Prostate gland (tissue), 2 donors: ENCODE measurements around the gene LRRC59. TPM values are rescaled to one million over a fixed set of nuclear protein-coding genes. Genes with fewer than 3 reads are reported as not detected.
A peak's percentile ranks its signal among the peaks of the same experiment; 100 is the strongest.
"Not testable (repeated sequence)": the region's sequence is repeated elsewhere in the genome, so short reads cannot be mapped to it uniquely, and the experiment has no call there.

Experiments
- DNase-seq: peaks from one replicate; pipeline ENCODE4 v3.0.0-alpha.2; 2019; ENCODE audit warnings: low spot score
- H3K27ac ChIP-seq, 2 donors: fragments of 200-600 bp; sonication (generic); 2 replicates each; pipeline ENCODE4 v1.5.1; 2017 to 2019
- H3K27me3 ChIP-seq: fragments of 200-600 bp; sonication (generic); replicated peaks from 2 replicates; pipeline ENCODE4 v1.5.1; 2019; ENCODE audit not compliant: insufficient read depth
- H3K36me3 ChIP-seq, 2 donors: fragments of 200-600 bp; sonication (generic); 1 replicate in 1 of 2; 2 replicates in 1 of 2; pipeline versions ENCODE4 v1.5.1 to v1.8.1; 2017 to 2019
- H3K4me1 ChIP-seq: fragments of 200-600 bp; sonication (generic); replicated peaks from 2 replicates; pipeline ENCODE4 v1.5.1; 2019
- H3K4me3 ChIP-seq, 2 donors: fragments of 200-600 bp; sonication (generic); 2 replicates each; pipeline ENCODE4 v1.5.1; 2017 to 2019
- H3K9me3 ChIP-seq: fragments of 200-600 bp; sonication (generic); 2 replicates; pipeline ENCODE4 v1.5.1; 2017
- POLR2A ChIP-seq: fragments of 450-650 bp; IDR thresholded peaks from one replicate; pipeline ENCODE4 v1.6.1; 2016; ENCODE audit warnings: antibody characterized with exemption, mild to moderate bottlenecking
- POLR2AphosphoS5 ChIP-seq: sonication (generic); formaldehyde crosslinking; IDR thresholded peaks from one replicate; pipeline ENCODE4 v1.6.1; 2017; ENCODE audit warnings: antibody characterized with exemption
- WGBS: methylation state at CpG from one replicate; pipeline ENCODE4 v1.1.5; 2018; 5-methylcytosine and 5-hydroxymethylcytosine counted together
- intact Hi-C: fragments of 100-400 bp; cut with DNase I; formaldehyde crosslinking; loops from one replicate; pipeline ENCODE4 v1.14.2; 2022
- total RNA-seq, 2 donors: library from RNA; depleted of rRNA; stranded (reverse); fragments of >200 nt; gene quantifications; one replicate each; pipeline ENCODE4 v1.1.0, GENCODE V29; 2016
- TF ChIP-seq, protein P1 (sequence below), 4 experiments: fragments of 200-600 bp in 2 of 4; fragments of 450-650 bp in 2 of 4; sonication (generic) in 2 of 4; IDR thresholded peaks; 1 replicate in 3 of 4; 2 replicates in 1 of 4; pipeline ENCODE4 v1.5.1; 2016 to 2019; ENCODE audit warnings: antibody characterized with exemption in 4 of 4, mild to moderate bottlenecking in 2 of 4, moderate library complexity in 2 of 4

Gene LRRC59
- total RNA-seq, 2 donors from 2014 or later: 67.6 to 76.6 TPM

DNA sequence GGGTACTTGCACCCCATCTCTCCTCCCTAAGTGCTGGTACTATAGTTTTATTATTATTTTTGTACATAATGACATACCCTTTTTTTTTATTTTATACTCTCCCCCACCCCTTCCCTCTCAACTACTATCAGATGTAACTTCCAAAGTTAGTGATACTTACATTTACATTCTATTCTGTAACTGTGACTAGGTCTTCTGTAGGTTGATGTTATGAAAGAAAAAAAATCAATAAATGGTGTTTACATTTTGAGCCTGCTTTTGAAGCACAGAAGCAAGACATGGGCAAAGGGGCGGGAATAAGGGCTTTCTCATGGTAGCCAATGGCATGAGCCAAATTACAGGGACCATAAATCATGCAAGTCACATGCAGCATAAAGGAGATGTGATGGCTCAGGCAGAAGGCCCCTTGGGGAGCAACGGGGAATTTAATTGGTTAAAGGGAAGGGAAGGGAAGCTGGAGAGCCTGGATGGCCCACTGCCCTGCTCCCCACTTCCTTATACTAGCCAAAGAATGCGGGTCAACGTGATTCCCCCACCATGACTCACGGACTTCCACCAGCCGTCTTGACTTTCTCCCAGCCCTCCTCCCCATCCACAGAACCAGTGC is 26.3 kb upstream of the LRRC59 start:
- Histone ChIP-seq H3K27me3 (no peaks in the 10 kb centered on the region), H3K4me1 (peaks cover 7% of the 10 kb centered on the region), H3K4me3 (no peak overlapping the region), H3K36me3 (no peaks in the 10 kb centered on the region), H3K27ac (peak overlapping the region in 1 of 2 donors; percentile 81), H3K9me3 (no peaks in the 10 kb centered on the region)
- intact Hi-C loops: no loop called here
- TF ChIP-seq POLR2AphosphoS5: peak; percentile 75
- TF ChIP-seq POLR2A: no peak
- DNase-seq: peak; percentile 66
- WGBS: 28% methylated on average over 6 of the region's 6 CpGs

DNA sequence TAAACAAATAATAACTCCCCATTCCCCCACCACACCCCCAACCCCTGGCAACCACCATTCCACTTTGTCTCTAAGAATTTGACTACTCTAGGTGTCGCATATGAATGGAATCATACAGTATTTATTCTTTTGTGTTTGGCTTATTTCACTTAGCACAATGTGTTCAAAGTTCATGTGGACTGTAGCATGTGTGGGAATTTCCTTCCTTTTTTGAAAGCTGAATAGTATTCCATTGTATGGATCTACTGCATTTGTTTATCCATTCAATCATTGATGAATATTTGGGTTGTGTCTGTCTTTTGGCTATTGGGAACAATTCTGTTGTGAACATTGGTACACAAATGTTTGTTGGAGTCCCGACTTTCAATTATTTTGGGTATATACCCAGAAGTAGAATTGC is 25.4 kb upstream of the LRRC59 start:
- peaks cover 4% of the 10 kb centered on the region for H3K4me1 ChIP-seq
- no peaks in the 10 kb centered on the region for H3K36me3 ChIP-seq
- intact Hi-C loops: no loop called here
- DNase-seq: no peak
- TF ChIP-seq POLR2AphosphoS5 (no peak), POLR2A (no peak)
- TF ChIP-seq, protein P1, sequence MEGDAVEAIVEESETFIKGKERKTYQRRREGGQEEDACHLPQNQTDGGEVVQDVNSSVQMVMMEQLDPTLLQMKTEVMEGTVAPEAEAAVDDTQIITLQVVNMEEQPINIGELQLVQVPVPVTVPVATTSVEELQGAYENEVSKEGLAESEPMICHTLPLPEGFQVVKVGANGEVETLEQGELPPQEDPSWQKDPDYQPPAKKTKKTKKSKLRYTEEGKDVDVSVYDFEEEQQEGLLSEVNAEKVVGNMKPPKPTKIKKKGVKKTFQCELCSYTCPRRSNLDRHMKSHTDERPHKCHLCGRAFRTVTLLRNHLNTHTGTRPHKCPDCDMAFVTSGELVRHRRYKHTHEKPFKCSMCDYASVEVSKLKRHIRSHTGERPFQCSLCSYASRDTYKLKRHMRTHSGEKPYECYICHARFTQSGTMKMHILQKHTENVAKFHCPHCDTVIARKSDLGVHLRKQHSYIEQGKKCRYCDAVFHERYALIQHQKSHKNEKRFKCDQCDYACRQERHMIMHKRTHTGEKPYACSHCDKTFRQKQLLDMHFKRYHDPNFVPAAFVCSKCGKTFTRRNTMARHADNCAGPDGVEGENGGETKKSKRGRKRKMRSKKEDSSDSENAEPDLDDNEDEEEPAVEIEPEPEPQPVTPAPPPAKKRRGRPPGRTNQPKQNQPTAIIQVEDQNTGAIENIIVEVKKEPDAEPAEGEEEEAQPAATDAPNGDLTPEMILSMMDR (IDR thresholded peaks at IDR 0.05): no peak
- no peaks in the 10 kb centered on the region for H3K9me3 ChIP-seq
- no peaks in the 10 kb centered on the region for H3K27me3 ChIP-seq
- H3K27ac ChIP-seq: no peak overlapping the region
- 93% methylated on average over 2 of the region's 2 CpGs for WGBS
- no peak overlapping the region for H3K4me3 ChIP-seq

DNA sequence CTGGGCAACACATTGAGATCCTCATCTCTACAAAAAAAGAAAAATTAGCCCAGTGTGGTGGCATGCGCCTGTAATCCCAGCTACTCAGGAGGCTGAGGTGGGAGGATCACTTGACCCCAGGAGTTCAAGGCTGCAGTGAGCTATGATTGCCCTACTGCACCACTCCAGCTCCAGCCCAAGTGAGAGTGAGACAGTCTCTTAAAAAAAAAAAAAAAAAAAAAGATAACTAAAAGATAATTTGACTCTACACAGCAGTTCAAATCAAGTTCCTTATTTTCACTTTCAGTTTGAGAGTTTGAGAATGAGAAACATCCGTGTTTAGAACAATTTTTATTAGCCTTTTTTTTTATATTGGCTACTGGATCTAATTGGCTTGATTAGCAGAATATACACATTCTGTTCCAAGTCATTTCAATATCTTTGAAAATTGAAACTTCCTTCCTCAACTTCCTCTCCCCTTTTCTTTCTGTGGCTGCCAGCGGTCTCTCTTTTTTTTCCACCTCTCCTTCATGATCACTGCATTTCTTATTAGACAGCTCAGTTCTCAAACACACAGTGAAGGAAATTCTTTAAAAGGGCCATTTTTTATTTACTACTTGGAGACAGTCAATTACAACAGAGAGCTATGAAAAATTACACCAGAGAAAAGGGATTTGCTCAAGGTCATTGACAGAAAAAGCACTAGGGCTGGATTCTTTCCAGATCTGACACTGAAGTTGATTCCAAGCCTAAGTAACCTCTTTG is 24.2 kb upstream of the LRRC59 start:
- no peaks in the 10 kb centered on the region for H3K27me3 ChIP-seq
- no peaks in the 10 kb centered on the region for H3K4me1 ChIP-seq
- H3K9me3 ChIP-seq: no peaks in the 10 kb centered on the region
- H3K4me3 ChIP-seq: peak overlapping the region in 1 of 2 donors; percentile 15
- H3K27ac ChIP-seq: peak overlapping the region; percentile 47 to 70
- DNase-seq: no peak
- TF ChIP-seq POLR2A: no peak
- TF ChIP-seq, protein P1 (IDR thresholded peaks at IDR 0.05): no peak
- TF ChIP-seq POLR2AphosphoS5: no peak
- 35% methylated on average over 3 of the region's 3 CpGs for WGBS
- intact Hi-C loops: no loop called here
- H3K36me3 ChIP-seq: no peaks in the 10 kb centered on the region

DNA sequence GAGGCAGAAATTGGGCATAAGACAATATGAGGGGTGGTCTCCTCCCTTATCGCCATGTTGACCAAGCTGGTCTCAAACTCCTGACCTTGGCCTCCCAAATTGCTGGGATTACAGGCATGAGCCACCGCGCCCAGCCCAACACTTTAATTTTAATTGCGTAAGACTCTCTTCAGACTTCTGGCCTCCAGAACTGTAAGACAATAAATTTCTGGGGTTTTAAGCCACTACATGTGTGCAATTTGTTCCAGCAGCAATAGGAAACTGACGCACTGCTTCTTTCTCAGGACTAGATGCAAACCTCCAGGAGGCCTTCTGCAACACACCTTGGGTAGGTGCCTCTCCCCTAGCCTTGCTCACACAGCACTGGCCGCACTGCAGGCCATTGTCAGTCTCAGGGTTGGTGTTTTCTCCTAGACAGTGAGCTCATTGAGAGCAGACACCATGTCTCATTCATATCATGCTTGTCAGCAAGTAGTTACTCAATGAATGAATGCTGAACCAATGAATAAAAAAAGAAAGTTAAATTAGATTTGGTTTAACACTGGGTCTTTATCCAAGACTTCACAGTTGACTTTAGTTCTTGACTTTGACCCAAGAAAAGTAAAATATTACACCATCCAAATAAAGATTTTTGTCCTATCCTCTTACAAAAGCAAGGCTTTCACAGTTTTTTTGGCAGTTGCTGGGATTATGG is 23.2 kb upstream of the LRRC59 start:
- no peak for TF ChIP-seq POLR2A
- no peak for TF ChIP-seq POLR2AphosphoS5
- TF ChIP-seq, protein P1 (IDR thresholded peaks at IDR 0.05): no peak
- Histone ChIP-seq H3K4me1 (no peaks in the 10 kb centered on the region), H3K27me3 (no peaks in the 10 kb centered on the region), H3K9me3 (no peaks in the 10 kb centered on the region), H3K36me3 (no peaks in the 10 kb centered on the region), H3K4me3 (no peak overlapping the region), H3K27ac (peak overlapping the region; percentile 47 to 70)
- no peak for DNase-seq
- 91% methylated on average over 6 of the region's 6 CpGs for WGBS
- intact Hi-C loops: no loop called here

DNA sequence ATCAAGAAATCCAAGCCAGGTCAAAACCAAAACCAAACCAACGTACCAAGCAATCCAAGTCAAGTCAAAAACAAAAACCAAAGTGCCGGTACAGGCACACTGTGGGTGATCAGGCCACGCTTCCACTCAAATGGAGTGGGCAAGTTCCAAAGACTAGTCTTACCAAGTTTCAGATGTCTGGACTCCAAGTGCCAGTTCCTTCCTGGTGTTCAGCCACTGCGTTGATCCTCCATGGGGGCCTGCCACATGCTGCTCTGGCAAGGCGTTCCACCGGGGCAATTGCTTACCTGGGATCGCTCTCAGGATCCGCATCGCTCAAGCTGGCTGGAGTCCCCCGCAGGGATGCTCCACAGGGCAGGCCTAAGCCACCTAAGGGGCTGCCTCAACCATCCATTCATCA is 22.3 kb upstream of the LRRC59 start:
- H3K27ac ChIP-seq, H3K36me3 ChIP-seq, DNase-seq, H3K27me3 ChIP-seq, H3K9me3 ChIP-seq, H3K4me3 ChIP-seq, intact Hi-C loops, H3K4me1 ChIP-seq: not testable (repeated sequence)
- 98% methylated on average over 10 of the region's 10 CpGs for WGBS
